ENCODE measurements around the gene DCDC2.
A peak's percentile ranks its signal among the peaks of the same experiment; 100 is the strongest.
"Not testable (repeated sequence)": the region's sequence is repeated elsewhere in the genome, so short reads cannot be mapped to it uniquely, and the experiment has no call there.

Gene DCDC2

GRCh38 chr6:24357336-24358218 is at the start of gene DCDC2:
DCDC2 (minus strand) TSS chr6:24358059; CDS start chr6:24357750, 309 bp downstream.
- peak; percentile 16 for DNase-seq (ENCODE audit: low spot score)

- no peak for DNase-seq (ENCODE audit: low spot score)
These were observed 47.4 kb upstream of the DCDC2 start for GRCh38 chr6:24405262-24405661.

- DNase-seq (ENCODE audit: low spot score): no peak
These were observed 45.6 kb upstream of the DCDC2 start for GRCh38 chr6:24403501-24403824.

- DNase-seq (ENCODE audit: low spot score): peak; percentile 85
These were observed 45.0 kb upstream of the DCDC2 start, which contains the start of gene MRS2 for GRCh38 chr6:24402697-24403500. MRS2 (plus strand) TSS chr6:24402936; CDS start chr6:24403047, 111 bp downstream.

- no peak for DNase-seq (ENCODE audit: low spot score)
These were observed 43.6 kb upstream of the DCDC2 start for GRCh38 chr6:24401458-24401857.

- DNase-seq (ENCODE audit: low spot score): not testable (repeated sequence)
These were observed 42.5 kb upstream of the DCDC2 start for GRCh38 chr6:24400045-24401039.

- DNase-seq (ENCODE audit: low spot score): no peak
These were observed 39.8 kb upstream of the DCDC2 start for GRCh38 chr6:24397631-24398030.

- no peak for DNase-seq (ENCODE audit: low spot score)
These were observed 39.0 kb upstream of the DCDC2 start for GRCh38 chr6:24396824-24397223.

- DNase-seq (ENCODE audit: low spot score): no peak
These were observed 37.0 kb upstream of the DCDC2 start for GRCh38 chr6:24394780-24395437.

GRCh38 chr6:24394061-24394779 is 36.4 kb upstream of the DCDC2 start:
- no peak for DNase-seq (ENCODE audit: low spot score)

GRCh38 chr6:24391756-24392405 is 34.0 kb upstream of the DCDC2 start:
- no peak for DNase-seq (ENCODE audit: low spot score)

- no peak for DNase-seq (ENCODE audit: low spot score)
These were observed 33.3 kb upstream of the DCDC2 start for GRCh38 chr6:24391208-24391607.

- no peak for DNase-seq (ENCODE audit: low spot score)
These were observed 30.0 kb upstream of the DCDC2 start for GRCh38 chr6:24387818-24388217.

- DNase-seq (ENCODE audit: low spot score): no peak
These were observed 27.8 kb upstream of the DCDC2 start for GRCh38 chr6:24385536-24386269.

- DNase-seq (ENCODE audit: low spot score): not testable (repeated sequence)
These were observed 26.7 kb upstream of the DCDC2 start for GRCh38 chr6:24384369-24385130.

- not testable (repeated sequence) for DNase-seq (ENCODE audit: low spot score)
These were observed 25.1 kb upstream of the DCDC2 start for GRCh38 chr6:24382891-24383494.

GRCh38 chr6:24382220-24382540 is 24.3 kb upstream of the DCDC2 start:
- no peak for DNase-seq (ENCODE audit: low spot score)

Data from germinal center (tissue), 1 donor.